H1 (cell line): ENCODE data around the gene ZHX3. TPM values are rescaled to one million over a fixed set of nuclear protein-coding genes. Genes with fewer than 3 reads are reported as not detected.

Experiments
- CEBPB ChIP-seq: IDR thresholded peaks from 2 replicates; pipeline ENCODE4 v1.6.1; 2012; ENCODE audit warnings: low read depth, low read length
- CREB1 ChIP-seq: IDR thresholded peaks from 2 replicates; pipeline ENCODE4 v1.6.1; 2012; ENCODE audit warnings: inconsistent platforms
- E2F6 ChIP-seq: IDR thresholded peaks from 2 replicates; pipeline ENCODE4 v1.6.1; 2012; ENCODE audit warnings: inconsistent platforms
- EP300 ChIP-seq, 2 experiments: IDR thresholded peaks; 1 replicate in 1 of 2; 2 replicates in 1 of 2; pipeline ENCODE4 v1.6.1; 2011 to 2012; ENCODE audit warnings: low read depth in 2 of 2, low read length in 2 of 2, mild to moderate bottlenecking in 2 of 2, borderline replicate concordance in 1 of 2, inconsistent platforms in 1 of 2, moderate library complexity in 1 of 2
- HDAC2 ChIP-seq, 2 experiments: fragments of 300-600 bp in 1 of 2; sonication (generic) in 1 of 2; IDR thresholded peaks; 2 replicates each; pipeline ENCODE4 v1.6.1; 2011 to 2012; ENCODE audit warnings: low read depth in 2 of 2, low read length in 2 of 2, mild to moderate bottlenecking in 2 of 2, moderate library complexity in 2 of 2, borderline replicate concordance in 1 of 2, inconsistent platforms in 1 of 2
- RFX5 ChIP-seq: IDR thresholded peaks from 2 replicates; pipeline ENCODE4 v1.6.1; 2011; ENCODE audit warnings: low read depth, low read length, improper control_type of control experiment, borderline replicate concordance
- SIN3A ChIP-seq, 2 experiments: IDR thresholded peaks in 1 of 2; conservative IDR thresholded peaks in 1 of 2; 2 replicates each; pipeline ENCODE4 v1.6.1; 2011 to 2012; ENCODE audit warnings: low read length in 2 of 2, improper control_type of control experiment in 1 of 2, low read depth in 1 of 2, mild to moderate bottlenecking in 1 of 2
- TBP ChIP-seq: IDR thresholded peaks from 2 replicates; pipeline ENCODE4 v1.6.1; 2011; ENCODE audit warnings: low read depth, low read length, improper control_type of control experiment
- polyA plus RNA-seq, 7 experiments: library from polyadenylated mRNA; depleted of rRNA in 3 of 7; stranded (reverse) in 5 of 7; unstranded in 2 of 7; fragments of >200 nt in 5 of 7; fragments of 200-250 nt in 2 of 7; gene quantifications; 1 replicate in 5 of 7; 2 replicates in 1 of 7; 4 replicates in 1 of 7; pipeline versions ENCODE4 v1.2.1 to v1.2.3, GENCODE V29; 2011 to 2013; ENCODE audit warnings: missing spikeins in 2 of 7, mixed read lengths in 2 of 7
- total RNA-seq: library from RNA; stranded (reverse); fragmentation: NEBNext Ultra II Directional; extraction: Animal tissue kit (Norgen Biotek cat#: 25700); gene quantifications from 2 replicates; pipeline ENCODE4 v1.2.1, GENCODE V29; 2021

Gene ZHX3
- total and polyA plus RNA-seq, 2 of the 8 experiments (the other 6 are each of a cell fraction or from before 2014, with no cell fraction given): 1.00 to 7.8 TPM

- TF ChIP-seq HDAC2 (IDR thresholded peaks at IDR 0.05; ENCODE audit: borderline replicate concordance in 1 of 2, low read depth in 2 of 2, low read length in 2 of 2) (no peak), TBP (no peak), E2F6 (no peak), CREB1 (no peak), EP300 (IDR thresholded peaks at IDR 0.05; ENCODE audit: borderline replicate concordance in 1 of 2, low read depth in 2 of 2, low read length in 2 of 2) (no peak), RFX5 (no peak), CEBPB (no peak), SIN3A (conservative IDR thresholded peaks at IDR 0.05 in 1 of 2, IDR thresholded peaks at IDR 0.05 in 1 of 2; ENCODE audit: low read depth in 1 of 2, low read length in 2 of 2) (no peak)
These were observed 137.6 kb downstream of the ZHX3 start (continued) for GRCh38 chr20:41179961-41180360.
